ENCODE results near the gene SDS. TPM values are rescaled to one million over a fixed set of nuclear protein-coding genes. Genes with fewer than 3 reads are reported as not detected.
A peak's percentile ranks its signal among the peaks of the same experiment; 100 is the strongest.

The SDS gene
- total and polyA plus RNA-seq, 2 of the 13 experiments (the other 11 are each of a cell fraction or from before 2014, with no cell fraction given): not detected

- TF ChIP-seq, protein P1, sequence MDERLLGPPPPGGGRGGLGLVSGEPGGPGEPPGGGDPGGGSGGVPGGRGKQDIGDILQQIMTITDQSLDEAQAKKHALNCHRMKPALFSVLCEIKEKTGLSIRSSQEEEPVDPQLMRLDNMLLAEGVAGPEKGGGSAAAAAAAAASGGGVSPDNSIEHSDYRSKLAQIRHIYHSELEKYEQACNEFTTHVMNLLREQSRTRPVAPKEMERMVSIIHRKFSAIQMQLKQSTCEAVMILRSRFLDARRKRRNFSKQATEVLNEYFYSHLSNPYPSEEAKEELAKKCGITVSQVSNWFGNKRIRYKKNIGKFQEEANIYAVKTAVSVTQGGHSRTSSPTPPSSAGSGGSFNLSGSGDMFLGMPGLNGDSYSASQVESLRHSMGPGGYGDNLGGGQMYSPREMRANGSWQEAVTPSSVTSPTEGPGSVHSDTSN (CRISPR knock-in tag; IDR thresholded peaks at IDR 0.05): no peak
- TF ChIP-seq ZNF160 (CRISPR knock-in tag; IDR thresholded peaks at IDR 0.05): no peak
- TF ChIP-seq MEIS1 (CRISPR knock-in tag; IDR thresholded peaks at IDR 0.05; ENCODE audit: borderline replicate concordance): peak; percentile 62; the same call in 1 of the 2 replicates
- peak; percentile 46; the same call in 1 of the 2 replicates for TF ChIP-seq SALL1 (CRISPR knock-in tag; IDR thresholded peaks at IDR 0.05)
- TF ChIP-seq, protein P2, sequence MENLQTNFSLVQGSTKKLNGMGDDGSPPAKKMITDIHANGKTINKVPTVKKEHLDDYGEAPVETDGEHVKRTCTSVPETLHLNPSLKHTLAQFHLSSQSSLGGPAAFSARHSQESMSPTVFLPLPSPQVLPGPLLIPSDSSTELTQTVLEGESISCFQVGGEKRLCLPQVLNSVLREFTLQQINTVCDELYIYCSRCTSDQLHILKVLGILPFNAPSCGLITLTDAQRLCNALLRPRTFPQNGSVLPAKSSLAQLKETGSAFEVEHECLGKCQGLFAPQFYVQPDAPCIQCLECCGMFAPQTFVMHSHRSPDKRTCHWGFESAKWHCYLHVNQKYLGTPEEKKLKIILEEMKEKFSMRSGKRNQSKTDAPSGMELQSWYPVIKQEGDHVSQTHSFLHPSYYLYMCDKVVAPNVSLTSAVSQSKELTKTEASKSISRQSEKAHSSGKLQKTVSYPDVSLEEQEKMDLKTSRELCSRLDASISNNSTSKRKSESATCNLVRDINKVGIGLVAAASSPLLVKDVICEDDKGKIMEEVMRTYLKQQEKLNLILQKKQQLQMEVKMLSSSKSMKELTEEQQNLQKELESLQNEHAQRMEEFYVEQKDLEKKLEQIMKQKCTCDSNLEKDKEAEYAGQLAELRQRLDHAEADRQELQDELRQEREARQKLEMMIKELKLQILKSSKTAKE (CRISPR knock-in tag; IDR thresholded peaks at IDR 0.05; ENCODE audit: borderline replicate concordance): 0 out of 2 replicates have a peak, but pooled peaks have one; percentile 13
- peak; percentile 79 to 84; a peak in 3 of 4 replicates for TF ChIP-seq NR2F1 (CRISPR knock-in tag; IDR thresholded peaks at IDR 0.05)
- no peak for TF ChIP-seq SMC3 (IDR thresholded peaks at IDR 0.05; ENCODE audit: low read length)
- 0 out of 2 replicates have a peak, but pooled peaks have one; percentile 44 for TF ChIP-seq ZFP37 (CRISPR knock-in tag; IDR thresholded peaks at IDR 0.05; ENCODE audit: borderline replicate concordance)
- peak; percentile 56; the same call in 1 of the 2 replicates for TF ChIP-seq FOXJ3 (CRISPR knock-in tag; IDR thresholded peaks at IDR 0.05; ENCODE audit: borderline replicate concordance)
- peak; percentile 24 to 37; a peak in 2 of 4 replicates for TF ChIP-seq EP300 (IDR thresholded peaks at IDR 0.05; ENCODE audit: low read depth in 2 of 2, low read length in 2 of 2)
- TF ChIP-seq EP300 (CRISPR knock-in tag; IDR thresholded peaks at IDR 0.05; ENCODE audit: borderline replicate concordance): no peak
- peak; percentile 58; the same call in 1 of the 2 replicates for TF ChIP-seq ZFP91 (CRISPR knock-in tag; IDR thresholded peaks at IDR 0.05; ENCODE audit: borderline replicate concordance)
These were observed 14.7 kb upstream of the SDS start (continued) for GRCh38 chr12:113418213-113418879.
